Spleen (tissue), 11 donors: ENCODE data around the gene INKA1. TPM values are rescaled to one million over a fixed set of nuclear protein-coding genes. Genes with fewer than 3 reads are reported as not detected.
A peak's percentile ranks its signal among the peaks of the same experiment; 100 is the strongest.

Experiments
- DNase-seq: peaks from one replicate; pipeline ENCODE4 v3.0.0-alpha.2; 2020
- H3K27ac ChIP-seq, 8 donors: fragments of 200-600 bp; sonication (generic) in 7 of 8; 1 replicate in 4 of 8; 2 replicates in 4 of 8; pipeline versions ENCODE4 v1.5.0 to v1.8.0; 2016 to 2021; ENCODE audit warnings: inconsistent platforms in 4 of 8, mild to moderate bottlenecking in 4 of 8, moderate library complexity in 1 of 8
- H3K27me3 ChIP-seq, 7 donors: fragments of 200-600 bp; sonication (generic) in 6 of 7; replicated peaks in 1 of 7; 1 replicate in 4 of 7; 2 replicates in 3 of 7; pipeline versions ENCODE4 v1.5.0 to v1.8.0; 2016 to 2021; ENCODE audit warnings: inconsistent platforms in 3 of 7, mild to moderate bottlenecking in 1 of 7
- H3K36me3 ChIP-seq, 6 donors: fragments of 200-600 bp; sonication (generic) in 5 of 6; 1 replicate in 4 of 6; 2 replicates in 2 of 6; pipeline versions ENCODE4 v1.5.0 to v1.8.0; 2016 to 2021; ENCODE audit warnings: inconsistent platforms in 2 of 6
- H3K4me1 ChIP-seq, 6 donors: fragments of 200-600 bp; sonication (generic) in 5 of 6; 1 replicate in 3 of 6; 2 replicates in 3 of 6; pipeline versions ENCODE4 v1.5.0 to v1.8.0; 2016 to 2021; ENCODE audit warnings: inconsistent platforms in 3 of 6
- H3K4me3 ChIP-seq, 8 donors: fragments of 200-600 bp; sonication (generic) in 7 of 8; 1 replicate in 4 of 8; 2 replicates in 4 of 8; pipeline versions ENCODE4 v1.5.0 to v1.8.0; 2016 to 2021; ENCODE audit warnings: inconsistent platforms in 4 of 8, mild to moderate bottlenecking in 4 of 8, moderate library complexity in 2 of 8
- H3K9me3 ChIP-seq, 8 donors: fragments of 200-600 bp; sonication (generic) in 7 of 8; 1 replicate in 4 of 8; 2 replicates in 4 of 8; pipeline versions ENCODE4 v1.5.0 to v1.8.0; 2016 to 2021; ENCODE audit warnings: inconsistent platforms in 4 of 8
- POLR2A ChIP-seq, 3 donors: fragments of 450-650 bp; IDR thresholded peaks; one replicate each; pipeline ENCODE4 v1.5.1; 2017; ENCODE audit warnings: antibody characterized with exemption in 3 of 3, mild to moderate bottlenecking in 1 of 3
- POLR2AphosphoS5 ChIP-seq, 3 donors: sonication (generic); formaldehyde crosslinking; IDR thresholded peaks; one replicate each; pipeline ENCODE4 v1.5.1; 2017; ENCODE audit warnings: antibody characterized with exemption in 3 of 3
- WGBS, 5 donors: extraction: QIAGEN DNeasy Blood & Tissue Kit in 3 of 5; methylation state at CpG; one replicate each; pipeline versions ENCODE4 v1.1.5 to v1.1.7; 2013 to 2018; 5-methylcytosine and 5-hydroxymethylcytosine counted together
- intact Hi-C: fragments of 100-400 bp; cut with DNase I; formaldehyde crosslinking; loops from one replicate; pipeline ENCODE4 v1.15.0; 2023; ENCODE audit warnings: low total_unique reads
- polyA plus RNA-seq, 3 donors: library from polyadenylated mRNA; stranded (reverse); fragments of 200-250 nt; gene quantifications; one replicate each; pipeline ENCODE4 v1.2.1, GENCODE V29; 2013
- total RNA-seq, 7 donors: library from RNA; depleted of rRNA in 3 of 7; stranded (reverse); fragments of >200 nt in 3 of 7; fragmentation: NEBNext Ultra II Directional in 4 of 7; extraction: Animal tissue kit (Norgen Biotek cat#: 25700) in 4 of 7; gene quantifications; one replicate each; pipeline versions ENCODE4 v1.1.0 to v1.2.1, GENCODE V29; 2016 to 2021
- TF ChIP-seq, protein P1 (sequence below), 11 experiments: fragments of 200-600 bp in 7 of 11; fragments of 450-650 bp in 4 of 11; sonication (generic) in 4 of 11; IDR thresholded peaks in 8 of 11; conservative IDR thresholded peaks in 3 of 11; 1 replicate in 7 of 11; 2 replicates in 4 of 11; pipeline versions ENCODE4 v1.4.0 to v1.8.0; 2016 to 2021; ENCODE audit warnings: antibody characterized with exemption in 11 of 11, inconsistent platforms in 4 of 11, mild to moderate bottlenecking in 1 of 11
- donor health status: healthy with polysubstance abuse.
- donor health status: DM: no; HTN: no; CAD: no; lungs with moderate emphysema.
- donor health status: DM: no; HTN: no; CAD: no.
- donor health status: Bipolar disorder and iron deficiency.
- donor health status: healthy.
- donor health status: DM: no; HTN: no; CAD: no.
- donor health status: DM: yes; HTN: yes; CAD: no.

The INKA1 gene
- total and polyA plus RNA-seq, 10 donors = 2.8 to 30.6 (median 13.2) TPM

DNA sequence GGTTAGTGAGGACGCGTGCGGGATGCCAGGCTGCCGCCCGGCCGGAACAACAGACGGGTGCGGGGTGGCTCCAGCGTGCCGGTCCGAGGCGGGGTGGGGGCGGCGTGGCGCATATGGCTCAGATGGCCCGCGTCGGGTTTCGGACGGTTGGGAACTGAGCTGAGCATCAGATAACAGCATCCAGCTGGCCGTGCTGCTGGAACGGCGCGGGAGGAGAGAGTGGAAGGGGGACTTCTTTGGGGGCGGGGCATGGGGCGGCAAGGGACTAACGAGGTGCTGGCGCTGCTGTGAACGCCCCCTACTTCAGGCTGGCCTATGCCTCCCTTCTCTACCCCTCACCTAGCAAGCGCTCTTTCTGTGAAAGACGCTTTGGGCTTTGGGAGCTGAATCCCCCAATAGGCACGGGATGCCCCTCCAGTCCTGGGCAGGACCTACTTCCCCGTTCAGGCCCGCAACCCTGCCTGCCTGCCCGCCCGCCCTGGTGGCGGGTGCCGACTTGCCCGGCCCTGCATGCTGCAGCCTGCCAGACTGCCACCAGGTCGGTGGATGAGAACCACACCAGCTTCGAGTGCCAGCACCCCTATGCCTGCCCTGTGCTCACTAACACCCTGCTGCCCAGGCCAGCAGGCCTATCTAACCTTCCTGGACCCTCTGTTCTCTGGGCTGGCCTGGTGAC, 542 bp downstream of the INKA1 start:
- Histone ChIP-seq H3K27me3 (no peaks in the 10 kb centered on the region), H3K4me3 (peak overlapping the region; percentile 76 to 97 (median 88)), H3K9me3 (no peaks in the 10 kb centered on the region), H3K4me1 (peaks cover 42 to 65% (median 58%) of the 10 kb centered on the region in 6 donors), H3K36me3 (peaks cover 0 to 16% (median under 1%) of the 10 kb centered on the region in 6 donors), H3K27ac (peak overlapping the region; percentile 82 to 97 (median 93))
- TF ChIP-seq POLR2AphosphoS5 (IDR thresholded peaks at IDR 0.05) (peak in 2 of 3 donors; percentile 2 to 4), POLR2A (IDR thresholded peaks at IDR 0.05) (no peak)
- TF ChIP-seq, protein P1, sequence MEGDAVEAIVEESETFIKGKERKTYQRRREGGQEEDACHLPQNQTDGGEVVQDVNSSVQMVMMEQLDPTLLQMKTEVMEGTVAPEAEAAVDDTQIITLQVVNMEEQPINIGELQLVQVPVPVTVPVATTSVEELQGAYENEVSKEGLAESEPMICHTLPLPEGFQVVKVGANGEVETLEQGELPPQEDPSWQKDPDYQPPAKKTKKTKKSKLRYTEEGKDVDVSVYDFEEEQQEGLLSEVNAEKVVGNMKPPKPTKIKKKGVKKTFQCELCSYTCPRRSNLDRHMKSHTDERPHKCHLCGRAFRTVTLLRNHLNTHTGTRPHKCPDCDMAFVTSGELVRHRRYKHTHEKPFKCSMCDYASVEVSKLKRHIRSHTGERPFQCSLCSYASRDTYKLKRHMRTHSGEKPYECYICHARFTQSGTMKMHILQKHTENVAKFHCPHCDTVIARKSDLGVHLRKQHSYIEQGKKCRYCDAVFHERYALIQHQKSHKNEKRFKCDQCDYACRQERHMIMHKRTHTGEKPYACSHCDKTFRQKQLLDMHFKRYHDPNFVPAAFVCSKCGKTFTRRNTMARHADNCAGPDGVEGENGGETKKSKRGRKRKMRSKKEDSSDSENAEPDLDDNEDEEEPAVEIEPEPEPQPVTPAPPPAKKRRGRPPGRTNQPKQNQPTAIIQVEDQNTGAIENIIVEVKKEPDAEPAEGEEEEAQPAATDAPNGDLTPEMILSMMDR (IDR thresholded peaks at IDR 0.05 in 8 of 11, conservative IDR thresholded peaks at IDR 0.05 in 3 of 11) = peak in 3 of 11 experiments; percentile 16 to 27 (median 19)
- intact Hi-C loops = loop anchor here (5.0 kb wide), 1 partner anchor 34 kb away; no protein-coding TSS in a partner anchor
- DNase-seq = peak; percentile 90
- 0 to 1% (median 1%) methylated on average over 19 to 41 of the region's 41 CpGs for WGBS, 5 donors

DNA sequence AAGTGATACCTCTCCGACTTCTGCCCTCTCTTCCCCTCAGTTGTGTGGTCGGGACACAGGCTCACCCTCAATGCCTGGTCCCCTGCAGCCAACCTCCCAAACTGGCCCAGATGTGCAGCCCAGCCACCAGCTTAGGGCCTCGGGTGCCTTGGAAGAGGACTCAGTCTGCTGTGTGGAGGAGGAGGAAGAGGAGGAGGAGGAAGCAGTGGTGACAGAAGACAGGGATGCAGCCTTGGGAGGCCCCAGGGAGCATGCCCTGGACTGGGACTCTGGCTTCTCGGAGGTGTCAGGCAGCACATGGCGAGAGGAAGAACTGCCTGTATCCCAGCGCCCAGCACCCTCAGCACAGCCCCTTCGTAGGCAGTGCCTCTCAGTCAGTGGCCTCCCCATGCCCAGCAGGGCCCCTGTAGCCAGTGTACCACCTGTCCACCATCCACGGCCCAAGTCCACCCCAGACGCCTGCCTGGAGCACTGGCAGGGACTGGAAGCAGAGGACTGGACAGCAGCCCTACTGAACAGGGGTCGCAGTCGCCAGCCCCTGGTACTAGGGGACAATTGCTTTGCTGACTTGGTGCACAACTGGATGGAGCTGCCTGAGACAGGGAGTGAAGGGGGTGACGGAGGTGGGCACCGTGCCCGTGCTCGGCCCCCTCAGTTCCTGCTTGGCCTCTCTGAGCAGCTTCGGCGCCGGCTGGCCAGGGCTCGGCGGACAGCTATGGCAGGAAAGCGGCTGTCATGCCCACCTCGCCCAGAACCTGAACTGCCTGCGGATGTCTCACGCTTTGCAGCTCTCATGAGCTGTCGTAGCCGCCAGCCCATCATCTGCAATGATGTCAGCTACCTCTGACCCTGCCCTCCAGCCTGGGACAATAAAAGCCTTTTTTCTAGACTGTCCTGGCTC, 1.3 kb downstream of the INKA1 start:
- intact Hi-C loops = loop anchor here (5.0 kb wide), 1 partner anchor 33 kb away; no protein-coding TSS in a partner anchor
- Histone ChIP-seq H3K27ac (peak overlapping the region; percentile 83 to 97 (median 93)), H3K36me3 (peaks cover 0 to 24% (median 8%) of the 10 kb centered on the region in 6 donors), H3K9me3 (no peaks in the 10 kb centered on the region), H3K4me1 (peaks cover 42 to 73% (median 58%) of the 10 kb centered on the region in 6 donors), H3K4me3 (peak overlapping the region in 7 of 8 donors; percentile 76 to 97 (median 89)), H3K27me3 (no peaks in the 10 kb centered on the region)
- peak; percentile 88 for DNase-seq
- WGBS, 5 donors = 15 to 45% (median 31%) methylated on average over 11 to 26 of the region's 26 CpGs
- TF ChIP-seq, protein P1 (IDR thresholded peaks at IDR 0.05 in 8 of 11, conservative IDR thresholded peaks at IDR 0.05 in 3 of 11) = no peak
- peak in 2 of 3 donors; percentile 39 to 59 for TF ChIP-seq POLR2AphosphoS5 (IDR thresholded peaks at IDR 0.05)

DNA sequence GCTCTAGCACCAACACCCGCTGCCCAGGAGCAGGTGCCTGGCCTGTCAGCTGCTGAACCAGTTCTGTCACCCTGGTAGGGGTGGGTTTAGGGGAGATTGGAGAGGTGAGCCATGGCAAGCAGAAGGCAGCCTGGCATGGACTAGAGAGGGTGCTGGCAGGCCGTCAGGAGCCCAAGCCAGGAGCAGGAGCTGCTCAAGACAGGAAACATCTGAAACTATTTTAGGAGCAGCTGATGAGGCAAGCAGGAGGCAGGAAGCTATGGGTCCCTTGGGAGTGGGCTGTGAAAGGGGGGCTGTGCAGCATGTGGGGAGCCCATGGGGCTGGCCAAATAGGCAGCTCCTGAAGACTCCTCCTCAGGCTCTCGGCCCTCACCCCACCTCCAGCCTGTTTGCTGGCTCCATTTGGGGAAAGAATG, 2.3 kb downstream of the INKA1 start:
- H3K4me1 ChIP-seq = peaks cover 42 to 81% (median 58%) of the 10 kb centered on the region in 6 donors
- 24 to 36% (median 30%) methylated on average over 3 of the region's 3 CpGs for WGBS, 5 donors
- peak; percentile 89 for DNase-seq
- H3K36me3 ChIP-seq = peaks cover 0 to 34% (median 18%) of the 10 kb centered on the region in 6 donors
- intact Hi-C loops = no loop called here
- TF ChIP-seq, protein P1 (IDR thresholded peaks at IDR 0.05 in 8 of 11, conservative IDR thresholded peaks at IDR 0.05 in 3 of 11) = no peak
- TF ChIP-seq POLR2A (IDR thresholded peaks at IDR 0.05) (no peak), POLR2AphosphoS5 (IDR thresholded peaks at IDR 0.05) (peak; percentile 71 to 88 (median 84))
- H3K9me3 ChIP-seq = no peaks in the 10 kb centered on the region
- H3K27ac ChIP-seq = peak overlapping the region; percentile 83 to 97 (median 93)
- no peaks in the 10 kb centered on the region for H3K27me3 ChIP-seq
- H3K4me3 ChIP-seq = peak overlapping the region in 6 of 8 donors; percentile 3 to 97 (median 46)
